ENCODE results near the gene FAM184B.

The FAM184B gene

DNA sequence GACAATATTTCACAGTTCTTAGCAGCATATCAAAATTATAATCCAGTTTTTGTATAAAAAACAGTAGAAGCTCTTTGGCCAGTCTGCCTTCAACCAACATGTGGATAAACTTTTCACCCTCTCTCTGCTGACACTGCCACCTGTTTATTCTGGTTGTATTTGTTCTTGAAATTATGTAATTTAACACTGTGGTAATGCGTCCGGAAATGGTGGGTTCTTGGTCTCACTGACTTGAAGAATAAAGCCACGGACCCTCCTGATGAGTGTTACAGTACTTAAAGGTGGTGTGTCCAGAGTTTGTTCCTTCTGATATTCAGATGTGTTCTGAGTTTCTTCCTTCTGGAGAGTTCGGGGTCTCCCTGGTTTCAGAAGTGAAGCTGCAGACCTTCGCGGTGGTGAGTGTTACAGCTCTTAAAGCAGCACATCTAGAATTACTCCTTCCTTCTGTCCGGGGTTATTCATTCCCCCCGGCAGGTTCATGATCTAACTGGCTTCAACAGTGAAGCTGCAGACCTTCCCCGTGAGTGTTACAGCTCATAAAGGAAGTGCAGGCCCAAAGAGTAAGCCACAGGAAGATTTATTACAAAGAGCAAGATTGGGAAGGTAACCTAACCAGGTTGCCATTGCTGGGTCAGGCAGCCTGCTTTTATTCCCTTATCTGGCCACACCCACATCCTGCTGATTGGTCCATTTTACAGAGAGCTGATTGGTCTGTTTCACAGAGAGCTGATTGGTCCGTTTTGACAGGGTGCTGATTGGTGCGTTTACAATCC lies 15.7 kb downstream of the FAM184B start:
- TF ChIP-seq POLR2A (IDR thresholded peaks at IDR 0.05; ENCODE audit: low read length) (no peak), GATA1 (IDR thresholded peaks at IDR 0.05; ENCODE audit: low read depth, low read length) (no peak)

DNA sequence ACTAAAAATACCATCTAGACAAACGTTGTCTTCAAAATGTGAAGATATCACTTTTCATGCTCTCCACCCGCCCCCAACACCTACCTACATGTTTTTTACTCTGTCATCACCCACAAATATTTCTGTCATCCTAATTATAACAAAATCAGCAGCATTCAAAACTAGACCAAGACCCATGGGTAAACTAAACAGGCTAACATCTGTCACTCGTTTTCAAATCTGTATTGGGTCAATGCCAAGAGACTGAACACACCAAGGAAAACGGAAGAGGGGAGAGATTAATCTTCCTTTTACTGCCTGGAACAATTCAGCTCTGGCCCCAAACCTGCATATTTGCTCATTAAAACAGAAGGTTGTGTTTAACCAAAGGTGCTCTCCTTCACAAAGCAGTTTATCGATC lies 17.5 kb downstream of the FAM184B start:
- DNase-seq = no peak
- TF ChIP-seq GATA1 (IDR thresholded peaks at IDR 0.05; ENCODE audit: low read depth, low read length) = no peak
- no peak for TF ChIP-seq POLR2A (IDR thresholded peaks at IDR 0.05; ENCODE audit: low read length)

More for the DNA sequence above, 15.7 kb downstream of the FAM184B start:
- DNase-seq = no peak

- DNase-seq = no peak
These were observed 18.0 kb downstream of the FAM184B start for GRCh38 chr4:17763416-17763815.

DNA sequence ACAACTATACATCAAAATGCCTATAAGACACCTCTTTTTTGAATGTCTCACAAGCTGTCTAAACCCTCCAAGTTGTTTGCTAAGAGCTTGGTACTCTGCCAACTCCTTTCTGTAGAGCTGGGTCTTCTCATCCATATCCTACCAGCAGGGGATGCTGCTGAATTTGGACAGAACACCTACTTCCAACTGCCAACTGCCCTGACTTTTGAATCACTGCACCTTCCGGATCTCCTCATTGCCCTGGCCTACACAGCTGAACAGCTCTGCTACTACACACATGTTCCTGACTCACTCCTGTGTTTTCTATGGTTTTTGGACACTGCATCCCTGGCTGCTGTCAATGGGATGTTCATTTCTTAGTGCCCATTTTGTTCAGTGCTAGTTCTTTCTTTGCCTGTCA lies 18.7 kb downstream of the FAM184B start:
- DNase-seq = peak; percentile 10 to 26
- TF ChIP-seq GATA1 (IDR thresholded peaks at IDR 0.05; ENCODE audit: low read depth, low read length) (no peak), POLR2A (IDR thresholded peaks at IDR 0.05; ENCODE audit: low read length) (no peak)

More at GRCh38 chr4:17763416-17763815, 18.0 kb downstream of the FAM184B start:
- TF ChIP-seq POLR2A (IDR thresholded peaks at IDR 0.05; ENCODE audit: low read length) (no peak), GATA1 (IDR thresholded peaks at IDR 0.05; ENCODE audit: low read depth, low read length) (no peak)

- DNase-seq = no peak
- TF ChIP-seq GATA1 (IDR thresholded peaks at IDR 0.05; ENCODE audit: low read depth, low read length) = no peak
- no peak for TF ChIP-seq POLR2A (IDR thresholded peaks at IDR 0.05; ENCODE audit: low read length)
These were observed 20.4 kb downstream of the FAM184B start for GRCh38 chr4:17761062-17761461.

DNA sequence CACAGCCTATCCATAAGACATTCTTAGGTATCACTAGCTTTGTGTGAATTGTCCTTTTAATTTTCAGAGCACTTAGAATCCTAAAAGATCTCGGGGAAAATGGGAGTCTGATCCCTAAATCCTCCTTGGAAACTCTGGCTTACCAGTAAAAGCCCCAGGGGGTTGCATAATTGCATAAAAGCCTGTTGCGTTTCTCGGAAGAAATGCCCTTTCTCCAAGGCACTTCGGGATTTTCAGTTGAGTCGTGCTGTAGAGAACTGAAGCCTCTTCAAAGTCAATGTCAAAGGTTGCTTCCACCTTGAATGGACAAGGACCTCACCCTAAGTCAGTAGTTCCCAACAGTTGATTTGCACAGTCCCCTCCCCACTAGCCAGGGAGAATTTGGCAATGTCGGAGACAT lies 20.8 kb downstream of the FAM184B start:
- no peak for DNase-seq
- TF ChIP-seq GATA1 (IDR thresholded peaks at IDR 0.05; ENCODE audit: low read depth, low read length) (no peak), POLR2A (IDR thresholded peaks at IDR 0.05; ENCODE audit: low read length) (no peak)

DNA sequence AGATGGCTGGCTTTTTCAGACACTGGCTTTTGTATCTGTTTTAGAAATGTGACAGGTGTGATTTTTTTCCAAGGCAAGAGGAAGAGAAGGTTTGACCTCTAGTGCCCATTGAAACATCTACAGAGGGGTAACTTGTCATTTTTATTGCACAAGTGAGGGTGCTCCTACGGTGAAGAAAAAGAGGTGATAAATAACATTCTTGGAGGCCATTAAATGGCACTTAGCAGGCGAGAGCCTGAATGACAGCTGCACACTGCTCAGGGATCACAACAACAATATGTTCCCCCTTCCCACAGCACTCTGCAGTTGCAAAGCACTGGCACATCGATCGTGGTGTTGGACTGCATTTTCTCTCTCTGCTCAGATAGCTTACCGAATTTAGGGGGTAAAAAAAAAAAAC lies 22.9 kb downstream of the FAM184B start:
- DNase-seq = no peak
- no peak for TF ChIP-seq GATA1 (IDR thresholded peaks at IDR 0.05; ENCODE audit: low read depth, low read length)
- TF ChIP-seq POLR2A (IDR thresholded peaks at IDR 0.05; ENCODE audit: low read length) = no peak

GRCh38 chr4:17757621-17758020 lies 23.8 kb downstream of the FAM184B start:
- DNase-seq = no peak
- TF ChIP-seq GATA1 (IDR thresholded peaks at IDR 0.05; ENCODE audit: low read depth, low read length) = no peak
- no peak for TF ChIP-seq POLR2A (IDR thresholded peaks at IDR 0.05; ENCODE audit: low read length)

DNA sequence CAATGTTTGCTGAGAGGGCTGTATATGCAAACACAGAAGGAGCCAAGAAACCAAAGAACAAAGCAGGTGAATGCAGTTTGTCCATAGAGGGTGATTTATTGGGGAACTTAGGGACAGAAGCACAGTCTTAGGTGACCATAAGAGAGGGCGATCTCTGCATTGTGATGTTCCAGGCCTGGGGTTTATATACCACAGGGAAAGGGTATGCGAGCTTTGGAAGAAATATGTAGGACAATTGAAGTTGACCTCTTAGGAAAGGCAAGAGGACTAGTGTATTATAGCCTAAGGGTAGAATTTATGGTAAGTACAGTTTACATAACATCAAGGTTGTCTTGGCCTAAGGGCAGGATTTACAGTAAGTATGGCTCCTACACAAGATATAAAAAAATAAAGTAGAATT lies 27.8 kb downstream of the FAM184B start:
- TF ChIP-seq GATA1 (IDR thresholded peaks at IDR 0.05; ENCODE audit: low read depth, low read length) (no peak), POLR2A (IDR thresholded peaks at IDR 0.05; ENCODE audit: low read length) (no peak)
- no peak for DNase-seq

GRCh38 chr4:17740702-17741101 lies 40.7 kb downstream of the FAM184B start:
- TF ChIP-seq POLR2A (IDR thresholded peaks at IDR 0.05; ENCODE audit: low read length) (no peak), GATA1 (IDR thresholded peaks at IDR 0.05; ENCODE audit: low read depth, low read length) (no peak)
- DNase-seq = no peak

GRCh38 chr4:17736484-17736883 lies 44.9 kb downstream of the FAM184B start:
- TF ChIP-seq GATA1 (IDR thresholded peaks at IDR 0.05; ENCODE audit: low read depth, low read length) (no peak), POLR2A (IDR thresholded peaks at IDR 0.05; ENCODE audit: low read length) (no peak)
- DNase-seq = no peak

- no peak for TF ChIP-seq POLR2A (IDR thresholded peaks at IDR 0.05; ENCODE audit: low read length)
- no peak for TF ChIP-seq GATA1 (IDR thresholded peaks at IDR 0.05; ENCODE audit: low read depth, low read length)
- no peak for DNase-seq
These were observed 54.5 kb downstream of the FAM184B start for GRCh38 chr4:17726911-17727310.

DNA sequence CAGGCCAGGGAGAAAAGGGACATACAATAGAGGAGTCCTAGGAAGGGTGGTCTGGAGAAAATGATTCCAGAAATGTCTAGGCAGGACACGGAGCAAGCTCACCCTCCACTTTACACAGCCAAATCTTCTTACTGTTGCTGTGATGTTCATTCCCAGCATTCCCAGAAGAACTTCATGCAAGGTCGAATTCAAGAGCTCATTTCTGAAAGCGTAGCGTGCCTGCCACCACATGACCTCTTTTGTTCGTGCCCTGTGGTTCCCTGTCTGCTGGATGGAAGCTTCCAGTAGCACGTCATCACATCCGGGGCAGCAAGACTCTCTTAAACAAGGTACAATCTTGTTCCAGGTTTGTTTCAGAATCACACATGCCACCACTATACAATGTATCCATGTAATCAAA lies 57.8 kb downstream of the FAM184B start:
- TF ChIP-seq POLR2A (IDR thresholded peaks at IDR 0.05; ENCODE audit: low read length) (no peak), GATA1 (IDR thresholded peaks at IDR 0.05; ENCODE audit: low read depth, low read length) (no peak)
- no peak for DNase-seq

DNA sequence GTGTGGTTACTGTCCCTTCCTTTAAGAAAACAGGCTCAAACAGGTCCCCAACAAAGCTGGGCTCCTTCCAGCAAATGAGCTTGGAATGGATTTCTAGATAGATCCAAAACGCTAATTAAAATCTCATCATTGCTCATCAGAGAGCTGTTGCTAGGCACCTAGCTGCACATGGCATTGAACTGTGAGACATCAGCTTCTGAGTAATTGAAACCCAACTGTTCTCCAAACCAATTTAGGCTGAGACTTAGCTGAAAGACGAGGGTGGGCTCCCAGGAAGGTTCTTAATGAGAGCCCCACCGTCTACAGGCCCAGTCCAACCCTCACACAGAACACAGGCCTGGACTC lies 59.1 kb downstream of the FAM184B start:
- DNase-seq = no peak
- TF ChIP-seq GATA1 (IDR thresholded peaks at IDR 0.05; ENCODE audit: low read depth, low read length) = no peak
- no peak for TF ChIP-seq POLR2A (IDR thresholded peaks at IDR 0.05; ENCODE audit: low read length)

Data from erythroblast (primary cell).